DMS79 treated with DMSO at 0.1 percent for 48 hours (cell line): ENCODE data around the gene PCGF1.

ENCODE experiments used
- DNase-seq: peaks from one replicate; lab custom pipeline; 2025; lab: John Stamatoyannopoulos, UW

PCGF1 gene

DNA sequence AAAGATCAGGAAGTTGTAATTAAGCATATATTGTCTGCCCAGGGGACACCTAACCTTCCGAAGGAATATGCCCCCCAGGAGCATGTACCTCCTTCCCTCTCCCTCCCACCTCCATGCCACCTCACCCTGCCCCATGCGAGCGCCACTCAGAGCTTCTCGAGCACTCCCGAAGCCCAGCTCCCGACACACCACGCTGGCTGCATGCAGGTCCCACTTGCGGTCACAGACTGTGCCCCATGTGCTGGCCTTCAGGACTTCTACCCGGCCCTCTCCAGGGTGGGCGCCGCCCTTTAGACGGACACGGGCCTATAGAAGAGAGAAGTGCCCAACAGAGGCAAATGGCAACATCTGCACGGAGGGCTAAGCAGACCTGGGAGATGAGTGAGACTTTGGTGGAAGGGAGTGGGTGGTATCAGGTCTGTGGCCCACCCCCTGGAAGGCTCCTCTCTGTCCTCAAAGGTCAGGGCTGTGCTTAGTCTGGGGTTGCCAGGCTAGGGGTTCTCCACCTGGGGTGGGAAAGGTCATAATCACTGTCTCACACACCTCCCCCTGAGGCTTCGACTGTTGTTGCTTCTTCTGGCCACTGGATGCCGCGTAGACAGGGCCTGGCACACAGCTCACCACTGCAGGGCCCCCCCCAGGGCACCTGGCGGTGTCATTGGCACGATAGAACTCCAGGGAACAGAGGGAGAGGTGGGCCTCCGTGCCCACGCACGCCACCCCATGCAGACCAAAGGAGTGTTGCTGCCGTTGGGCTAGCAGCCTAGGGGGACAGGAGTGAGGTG is 28.9 kb upstream of the PCGF1 start:
- DNase-seq: no peak

DNA sequence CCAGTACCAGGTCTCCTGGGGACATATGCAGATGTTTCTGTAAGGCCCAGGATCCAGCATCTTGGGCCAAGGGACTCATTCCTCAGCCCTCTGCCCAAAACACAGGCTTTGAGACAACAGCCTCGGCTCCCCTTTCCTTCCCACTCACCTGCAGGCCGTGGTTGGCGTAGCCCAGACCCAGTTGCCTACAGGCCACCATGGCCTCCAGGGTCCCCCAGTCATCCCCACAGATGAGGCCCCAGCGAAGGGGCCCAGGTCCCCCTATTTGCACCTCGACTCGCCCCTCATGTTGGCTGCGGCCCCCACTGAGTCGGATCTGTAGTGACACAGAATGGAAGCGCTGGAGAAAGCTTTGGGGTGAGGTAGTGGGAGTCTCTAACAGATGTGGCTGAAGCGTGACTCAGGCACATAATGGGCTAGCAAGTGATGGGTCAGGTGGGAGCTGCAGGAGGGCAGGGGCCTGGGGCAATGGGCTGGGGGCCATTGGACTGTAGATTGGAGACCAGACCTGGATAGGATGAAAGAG is 28.0 kb upstream of the PCGF1 start:
- DNase-seq: no peak

GRCh38 chr2:74534411-74534810 is 26.9 kb upstream of the PCGF1 start:
- no peak for DNase-seq

DNA sequence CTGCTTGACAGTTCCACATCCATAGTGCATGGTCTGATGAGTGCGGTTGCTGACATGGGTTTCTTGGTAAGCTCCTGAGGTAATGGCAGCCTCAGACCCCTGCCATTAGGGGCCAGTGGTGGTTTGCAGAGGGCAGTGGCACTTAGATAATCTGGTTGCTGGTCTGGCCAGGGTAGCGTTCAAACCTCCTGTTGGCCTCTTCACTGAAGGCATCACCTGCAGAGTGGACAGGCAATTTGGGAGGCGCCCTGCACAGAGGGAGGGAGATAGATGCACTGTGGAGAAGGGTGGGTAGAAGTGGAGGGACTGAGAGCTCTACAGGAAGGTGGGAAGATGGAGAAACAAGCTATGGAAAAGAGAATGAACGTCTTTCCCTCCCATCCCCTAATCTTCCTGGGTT is 26.0 kb upstream of the PCGF1 start:
- no peak for DNase-seq

DNA sequence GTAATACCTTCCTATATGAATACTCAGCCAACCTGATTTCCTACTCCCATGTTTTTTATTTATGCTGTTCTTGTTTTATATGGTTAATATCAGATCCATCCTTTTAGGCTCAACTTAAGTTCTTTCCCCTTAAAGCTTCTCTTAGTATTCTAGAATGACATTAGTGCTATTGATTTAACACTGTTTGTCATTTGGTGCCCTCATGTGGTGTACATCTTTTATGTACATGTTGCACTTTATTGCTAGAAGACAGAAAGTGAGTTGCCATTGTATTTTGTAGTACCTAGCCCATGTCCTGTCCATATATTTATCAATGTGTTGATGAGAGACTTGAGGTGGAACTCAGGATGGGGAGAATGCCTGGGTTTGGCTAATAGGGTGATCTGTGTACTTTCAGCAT is 24.7 kb upstream of the PCGF1 start:
- DNase-seq: no peak

DNA sequence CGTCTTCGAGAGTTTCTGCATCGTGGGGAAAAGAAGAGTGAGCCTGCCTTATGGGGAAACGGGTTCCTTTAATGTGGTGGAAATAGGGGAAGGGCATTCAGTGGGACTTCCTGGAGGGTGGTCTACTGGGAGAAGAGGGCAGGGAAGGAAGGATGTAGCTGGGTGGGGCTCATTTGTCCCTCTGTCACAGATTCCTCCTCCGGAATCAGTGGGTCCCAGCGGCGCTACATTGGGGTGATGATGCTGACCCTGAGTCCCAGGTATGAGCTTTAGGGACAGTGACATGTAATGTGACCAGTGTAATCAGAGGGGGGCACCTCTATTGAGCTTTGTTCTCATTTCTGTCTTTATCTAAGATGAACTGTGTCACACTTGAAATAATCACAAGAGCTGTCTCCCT is 24.2 kb upstream of the PCGF1 start:
- no peak for DNase-seq

GRCh38 chr2:74530239-74531187 is 23.0 kb upstream of the PCGF1 start:
- DNase-seq: no peak

DNA sequence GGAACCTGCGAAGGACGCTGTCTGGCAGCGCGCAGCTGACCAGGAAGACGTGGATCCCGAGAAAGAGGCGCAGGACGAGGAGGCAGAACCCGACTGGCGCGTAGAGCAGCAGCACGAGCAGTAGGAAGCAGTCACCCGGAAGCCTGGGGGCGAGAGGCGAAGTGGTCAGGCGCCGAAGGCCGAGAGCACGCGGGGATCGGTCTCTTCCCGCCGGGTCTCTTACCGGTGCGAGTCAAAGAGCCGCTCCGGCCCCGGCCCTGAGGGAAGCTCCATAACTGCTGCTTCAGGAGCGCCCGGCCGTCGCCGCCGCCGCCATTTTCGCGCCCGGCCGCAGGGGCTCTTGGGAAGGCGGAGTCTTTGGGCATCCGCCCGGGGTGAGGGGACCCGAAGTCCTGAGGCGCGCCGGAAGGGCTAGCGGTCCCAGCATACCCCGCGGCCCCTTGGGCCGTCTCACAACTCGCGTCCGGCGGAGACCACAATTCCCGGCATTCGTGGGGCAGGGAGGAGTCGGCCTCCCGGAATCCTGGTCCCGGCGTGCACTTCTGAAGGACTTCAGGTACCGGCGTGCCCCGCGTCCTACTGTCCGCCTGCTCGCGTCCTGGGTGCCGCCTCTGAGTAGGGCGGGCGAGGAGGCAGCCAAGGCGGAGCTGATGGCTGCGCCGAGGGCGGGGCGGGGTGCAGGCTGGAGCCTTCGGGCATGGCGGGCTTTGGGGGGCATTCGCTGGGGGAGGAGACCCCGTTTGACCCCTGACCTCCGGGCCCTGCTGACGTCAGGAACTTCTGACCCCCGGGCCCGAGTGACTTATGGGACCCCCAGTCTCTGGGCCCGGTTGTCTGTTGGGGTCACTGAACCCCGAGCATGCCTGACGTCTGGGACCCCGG is 22.1 kb upstream of the PCGF1 start, which contains the start of the genes AUP1 and HTRA2:
Gene AUP1, minus strand, starts transcription at position 350 of the 882 bp plus-strand sequence. Its CDS starts 77 bp downstream, at position 273.
Gene HTRA2, plus strand, starts transcription at position 577 of the 882 bp plus-strand sequence. Its CDS starts 74 bp downstream, at position 651.
- peak; percentile 92 for DNase-seq

GRCh38 chr2:74528600-74529356 is 21.3 kb upstream of the PCGF1 start:
- DNase-seq: no peak

GRCh38 chr2:74527741-74528140 is 20.2 kb upstream of the PCGF1 start:
- DNase-seq: no peak

DNA sequence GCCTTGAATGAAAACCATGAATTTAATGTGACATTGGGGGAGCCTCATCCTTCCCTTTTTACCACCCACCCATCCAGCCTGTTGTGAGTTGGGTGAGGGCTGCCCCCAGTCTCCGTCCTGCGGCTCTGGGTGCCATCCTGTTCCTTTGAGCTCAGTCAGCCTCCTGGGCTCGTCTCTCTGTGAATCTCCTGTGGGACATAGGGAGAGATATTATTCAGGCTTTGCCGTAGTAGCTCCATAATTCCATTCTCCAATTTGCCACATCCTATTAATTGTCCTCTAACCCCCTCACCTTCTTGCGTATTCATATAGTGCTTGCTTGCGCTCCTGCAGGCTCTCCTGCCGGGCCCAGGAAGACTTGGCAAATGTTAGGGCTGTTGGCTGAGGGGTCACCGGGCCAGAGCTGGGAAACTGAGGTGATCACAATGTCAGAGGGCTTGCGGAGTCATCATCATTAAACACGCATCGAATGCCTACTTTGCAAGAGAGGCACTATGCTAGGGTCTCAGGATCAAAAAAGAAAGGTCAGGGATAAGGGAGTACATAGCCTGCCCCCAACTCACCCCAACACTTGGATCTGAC is 19.2 kb upstream of the PCGF1 start:
- no peak for DNase-seq

DNA sequence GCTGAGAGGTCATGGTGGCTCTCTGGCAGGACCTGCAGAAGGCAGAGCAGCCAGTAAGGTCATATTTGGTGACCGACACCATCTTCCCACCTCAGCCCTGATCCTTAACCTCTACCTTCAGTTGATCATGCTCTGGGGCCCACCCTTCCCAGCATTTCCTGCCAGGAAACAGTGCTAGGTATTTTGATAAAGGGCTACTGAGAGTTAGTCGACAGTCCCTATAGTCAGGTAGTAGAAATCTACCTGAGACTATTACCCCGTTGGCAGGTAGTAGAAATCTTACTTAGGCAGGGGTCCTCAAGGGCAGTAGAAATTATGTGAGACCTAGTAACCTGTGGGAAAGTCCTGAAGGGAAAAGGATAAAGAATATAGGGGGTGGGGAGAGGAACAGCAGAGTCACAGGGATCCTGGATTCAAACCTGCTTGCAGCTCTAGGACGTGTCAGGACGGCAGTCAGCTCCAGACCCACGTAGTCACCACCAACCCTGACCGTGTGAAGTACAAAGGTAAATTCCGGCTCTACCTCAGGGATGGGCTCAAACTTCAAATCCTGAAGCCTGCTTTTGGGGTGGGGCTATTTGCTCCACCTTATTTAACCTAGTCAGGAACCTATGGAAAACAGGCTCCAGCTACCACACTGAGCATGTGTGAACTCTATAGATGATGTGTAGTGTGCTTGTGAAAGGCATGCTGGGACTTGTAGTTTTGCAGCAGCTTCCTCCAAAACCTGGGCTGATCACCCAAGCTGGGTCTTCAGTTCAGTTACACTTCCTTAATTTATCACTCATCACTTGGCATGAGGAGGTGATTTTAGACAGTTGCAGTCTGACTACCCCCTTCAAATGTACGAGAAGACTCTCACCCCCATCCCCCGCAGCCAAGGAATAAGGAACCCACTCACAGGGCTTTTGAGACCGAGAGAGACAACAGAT is 18.5 kb upstream of the PCGF1 start, which contains the start of gene DQX1:
Gene DQX1, minus strand, starts transcription at position 515 of the 932 bp plus-strand sequence. Its CDS starts 502 bp downstream, at position 13.
- no peak for DNase-seq

- DNase-seq: no peak
These were observed 17.6 kb upstream of the PCGF1 start for GRCh38 chr2:74524955-74525716.

- no peak for DNase-seq
These were observed 16.5 kb upstream of the PCGF1 start for GRCh38 chr2:74524005-74524404.

DNA sequence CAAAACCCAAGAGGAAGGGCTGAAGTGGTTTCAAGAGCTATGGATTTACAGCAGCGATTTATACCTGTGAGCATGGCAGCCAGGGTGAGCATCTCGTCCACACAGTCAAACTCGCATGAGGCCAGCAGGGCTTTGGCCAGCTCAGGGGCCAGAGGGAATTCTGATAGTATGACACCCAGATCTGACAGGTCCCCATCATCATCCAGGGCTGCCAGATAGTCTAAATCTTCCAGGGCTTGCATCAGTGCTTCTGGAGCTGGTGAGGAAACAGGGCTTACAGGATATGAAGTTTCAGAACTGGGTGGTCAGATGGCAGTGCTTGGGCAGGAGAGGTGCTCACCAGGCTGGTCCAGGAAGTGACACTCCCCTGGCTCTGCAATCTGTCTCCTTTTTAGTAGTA is 15.0 kb upstream of the PCGF1 start:
- DNase-seq: no peak

DNA sequence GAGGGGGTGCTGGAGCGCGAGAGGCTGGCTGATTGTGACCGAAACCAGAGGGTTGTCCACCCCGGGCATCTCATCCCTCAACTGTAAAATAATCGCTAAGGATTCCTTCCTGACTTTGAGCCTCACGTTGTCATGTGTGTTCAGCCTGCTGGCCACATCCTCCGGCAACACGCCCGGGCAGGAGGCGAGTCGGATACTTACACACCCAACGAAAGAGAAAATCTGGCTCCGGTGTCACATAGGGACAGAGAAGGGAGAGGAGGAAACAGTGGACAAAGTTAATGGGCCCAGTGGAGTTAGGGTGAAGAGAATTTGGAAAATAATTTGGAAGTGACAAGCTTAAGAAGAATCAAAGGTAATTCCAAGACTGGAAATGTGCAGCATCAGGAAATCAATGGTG is 9.2 kb upstream of the PCGF1 start:
- no peak for DNase-seq

GRCh38 chr2:74515981-74516633 is 8.6 kb upstream of the PCGF1 start:
- DNase-seq: no peak
